Endothelial cell (in vitro differentiated cells): ENCODE data around the gene SNN. TPM values are rescaled to one million over a fixed set of nuclear protein-coding genes. Genes with fewer than 3 reads are reported as not detected.

ENCODE experiments used
- DNase-seq: peaks from one replicate; pipeline ENCODE4 v3.0.0; 2021; ENCODE audit warnings: low spot score
- H3K27ac Mint-ChIP-seq: one replicate; pipeline ENCODE4 v1.8.0; 2021; ENCODE audit warnings: mixed read lengths, inconsistent platforms; ENCODE audit not compliant: unreplicated experiment
- H3K27me3 Mint-ChIP-seq: one replicate; pipeline ENCODE4 v1.8.0; 2021; ENCODE audit warnings: mild to moderate bottlenecking, moderate library complexity, mixed read lengths, inconsistent platforms; ENCODE audit not compliant: unreplicated experiment
- H3K36me3 Mint-ChIP-seq: one replicate; pipeline ENCODE4 v1.8.0; 2021; ENCODE audit warnings: mild to moderate bottlenecking, low read depth, mixed read lengths, inconsistent platforms; ENCODE audit not compliant: unreplicated experiment
- H3K4me1 Mint-ChIP-seq: one replicate; pipeline ENCODE4 v1.8.0; 2021; ENCODE audit warnings: mild to moderate bottlenecking, mixed read lengths, inconsistent platforms; ENCODE audit not compliant: unreplicated experiment
- H3K4me3 Mint-ChIP-seq: one replicate; pipeline ENCODE4 v1.8.0; 2021; ENCODE audit warnings: mild to moderate bottlenecking, mixed read lengths, inconsistent platforms; ENCODE audit not compliant: unreplicated experiment
- H3K9me3 Mint-ChIP-seq: one replicate; pipeline ENCODE4 v1.8.0; 2021; ENCODE audit warnings: mixed read lengths, inconsistent platforms; ENCODE audit not compliant: unreplicated experiment
- total RNA-seq: library from RNA; stranded (reverse); fragmentation: NEBNext Ultra II Directional; extraction: Animal tissue kit (Norgen Biotek cat#: 25700); gene quantifications from one replicate; pipeline ENCODE4 v1.2.1, GENCODE V29; 2021; ENCODE audit not compliant: unreplicated experiment
- TF ChIP-seq, protein P1 (sequence below): fragments of 200-600 bp; sonication (generic); IDR thresholded peaks from one replicate; pipeline ENCODE4 v1.5.0; 2021; ENCODE audit warnings: antibody characterized with exemption; ENCODE audit not compliant: unreplicated experiment

Gene SNN
- total RNA-seq, 1 donor from 2014 or later: 163 TPM

DNA sequence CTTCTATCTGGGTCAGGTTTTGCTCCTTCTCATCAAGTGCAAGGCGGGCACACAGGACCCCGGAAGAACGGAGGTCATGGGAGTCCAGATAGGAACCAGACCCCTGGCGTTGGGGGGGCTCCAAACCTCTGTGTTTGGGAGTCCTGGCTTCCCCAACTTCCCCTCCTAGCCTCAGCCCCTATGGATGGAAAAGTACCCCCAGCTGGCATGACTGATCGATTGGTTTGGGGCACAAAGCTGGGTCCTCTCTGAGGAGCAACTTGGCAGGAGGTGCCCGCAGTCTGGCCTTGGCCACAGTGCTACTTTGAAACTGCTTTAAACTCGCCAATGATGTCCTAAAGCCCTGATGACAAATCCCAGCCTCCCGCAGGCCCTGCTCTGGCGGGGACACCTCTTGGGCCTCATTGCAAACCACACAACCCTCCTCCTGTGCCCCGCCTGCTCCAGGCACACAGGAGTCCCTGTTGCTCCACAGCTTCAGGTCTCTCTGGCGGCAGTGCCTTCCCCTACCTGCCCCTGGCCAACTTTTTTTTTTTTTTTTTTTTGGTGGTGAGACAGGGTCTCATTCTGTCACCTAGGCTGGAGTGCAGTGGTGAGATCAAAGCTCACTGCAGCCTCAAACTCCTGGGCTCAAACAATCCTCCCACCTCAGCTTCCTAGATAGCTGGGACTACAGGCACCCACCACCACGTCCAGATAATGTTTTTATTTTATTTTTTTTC is 38.0 kb upstream of the SNN start:
- Mint-ChIP-seq H3K9me3 (no peaks in the 10 kb centered on the region), H3K36me3 (no peaks in the 10 kb centered on the region), H3K27ac (no peak overlapping the region), H3K4me1 (peaks cover 2% of the 10 kb centered on the region), H3K4me3 (no peak overlapping the region), H3K27me3 (peaks cover 4% of the 10 kb centered on the region)
- TF ChIP-seq, protein P1, sequence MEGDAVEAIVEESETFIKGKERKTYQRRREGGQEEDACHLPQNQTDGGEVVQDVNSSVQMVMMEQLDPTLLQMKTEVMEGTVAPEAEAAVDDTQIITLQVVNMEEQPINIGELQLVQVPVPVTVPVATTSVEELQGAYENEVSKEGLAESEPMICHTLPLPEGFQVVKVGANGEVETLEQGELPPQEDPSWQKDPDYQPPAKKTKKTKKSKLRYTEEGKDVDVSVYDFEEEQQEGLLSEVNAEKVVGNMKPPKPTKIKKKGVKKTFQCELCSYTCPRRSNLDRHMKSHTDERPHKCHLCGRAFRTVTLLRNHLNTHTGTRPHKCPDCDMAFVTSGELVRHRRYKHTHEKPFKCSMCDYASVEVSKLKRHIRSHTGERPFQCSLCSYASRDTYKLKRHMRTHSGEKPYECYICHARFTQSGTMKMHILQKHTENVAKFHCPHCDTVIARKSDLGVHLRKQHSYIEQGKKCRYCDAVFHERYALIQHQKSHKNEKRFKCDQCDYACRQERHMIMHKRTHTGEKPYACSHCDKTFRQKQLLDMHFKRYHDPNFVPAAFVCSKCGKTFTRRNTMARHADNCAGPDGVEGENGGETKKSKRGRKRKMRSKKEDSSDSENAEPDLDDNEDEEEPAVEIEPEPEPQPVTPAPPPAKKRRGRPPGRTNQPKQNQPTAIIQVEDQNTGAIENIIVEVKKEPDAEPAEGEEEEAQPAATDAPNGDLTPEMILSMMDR: no peak
- DNase-seq: no peak

GRCh38 chr16:11630768-11631056 is 37.5 kb upstream of the SNN start:
- Mint-ChIP-seq H3K36me3 (no peaks in the 10 kb centered on the region), H3K4me1 (peaks cover 2% of the 10 kb centered on the region), H3K9me3 (no peaks in the 10 kb centered on the region), H3K27me3 (peaks cover 4% of the 10 kb centered on the region), H3K4me3 (no peak overlapping the region), H3K27ac (no peak overlapping the region)
- DNase-seq: no peak
- TF ChIP-seq, protein P1: no peak

DNA sequence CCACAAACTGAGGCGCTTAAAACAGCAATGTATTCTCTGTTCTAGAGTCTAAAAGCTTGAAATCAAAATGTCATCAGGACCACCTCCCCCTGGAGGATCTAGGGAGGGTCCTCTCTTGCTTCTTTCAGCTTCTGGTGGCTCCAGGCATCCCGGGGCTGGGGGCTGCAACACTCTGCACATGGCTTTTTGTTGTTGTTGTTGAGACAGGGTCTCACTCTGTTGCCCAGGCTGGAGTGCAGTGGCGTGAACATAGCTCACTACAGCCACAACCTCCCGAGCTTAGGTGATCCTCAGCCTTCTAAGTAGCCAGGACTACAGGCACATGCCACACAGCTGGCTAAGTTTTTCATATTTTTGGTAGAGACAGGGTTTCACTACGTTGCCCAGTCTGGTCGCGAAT is 37.0 kb upstream of the SNN start:
- TF ChIP-seq, protein P1: no peak
- DNase-seq: no peak
- Mint-ChIP-seq H3K9me3 (no peaks in the 10 kb centered on the region), H3K27ac (no peak overlapping the region), H3K36me3 (no peaks in the 10 kb centered on the region), H3K4me3 (no peak overlapping the region), H3K4me1 (peaks cover 2% of the 10 kb centered on the region), H3K27me3 (peaks cover 4% of the 10 kb centered on the region)

GRCh38 chr16:11632455-11632939 is 35.8 kb upstream of the SNN start:
- Mint-ChIP-seq H3K27ac (no peak overlapping the region), H3K4me1 (peaks cover 2% of the 10 kb centered on the region), H3K4me3 (no peak overlapping the region), H3K36me3 (no peaks in the 10 kb centered on the region), H3K9me3 (no peaks in the 10 kb centered on the region), H3K27me3 (peaks cover 4% of the 10 kb centered on the region)
- TF ChIP-seq, protein P1: no peak
- peak; percentile 11 for DNase-seq

- no peaks in the 10 kb centered on the region for H3K9me3 Mint-ChIP-seq
- H3K27ac Mint-ChIP-seq: no peak overlapping the region
- peaks cover 2% of the 10 kb centered on the region for H3K4me1 Mint-ChIP-seq
- no peak overlapping the region for H3K4me3 Mint-ChIP-seq
- no peaks in the 10 kb centered on the region for H3K36me3 Mint-ChIP-seq
- H3K27me3 Mint-ChIP-seq: peaks cover 4% of the 10 kb centered on the region
- TF ChIP-seq, protein P1: no peak
- DNase-seq: no peak
Measured at GRCh38 chr16:11633113-11633512, 35.1 kb upstream of the SNN start.
